ENCODE data around the gene NAXD.

GRCh38 chr13:110641055-110642015 is 26.0 kb downstream of the NAXD start:
- TF ChIP-seq CTCF (IDR thresholded peaks at IDR 0.05) (no peak), POLR2A (IDR thresholded peaks at IDR 0.05) (no peak)
